Activated T-helper 1 cell treated with anti-CD3 and anti-CD28 coated beads, Interleukin-12 subunit alpha, Interleukin-12 subunit beta, Interleukin-2, Interleukin-4 antibody, amounts not matched to agents 30 ng/mL and 10 ng/mL and 1 ng/mL, durations not matched to agents 14 hours and 24 hours and 36 hours (primary cell): ENCODE data around the gene SLIT3. TPM values are rescaled to one million over a fixed set of nuclear protein-coding genes. Genes with fewer than 3 reads are reported as not detected.

Experiments
- DNase-seq: peaks from one replicate; pipeline ENCODE4 v3.0.0; 2021; ENCODE audit warnings: low spot score
- H3K27ac Mint-ChIP-seq: one replicate; pipeline ENCODE4 v1.8.0; 2021; ENCODE audit warnings: mild to moderate bottlenecking, mixed read lengths
- H3K27me3 Mint-ChIP-seq: one replicate; pipeline ENCODE4 v1.8.0; 2022; ENCODE audit warnings: mild to moderate bottlenecking, moderate library complexity, mixed read lengths; ENCODE audit not compliant: insufficient read depth
- H3K36me3 Mint-ChIP-seq: one replicate; pipeline ENCODE4 v1.8.0; 2021; ENCODE audit warnings: low read depth, mixed read lengths
- H3K4me1 Mint-ChIP-seq: one replicate; pipeline ENCODE4 v1.8.0; 2021; ENCODE audit warnings: low read depth, mixed read lengths
- H3K4me3 Mint-ChIP-seq: one replicate; pipeline ENCODE4 v1.8.0; 2021; ENCODE audit warnings: mild to moderate bottlenecking, moderate library complexity, mixed read lengths
- H3K9me3 Mint-ChIP-seq: one replicate; pipeline ENCODE4 v1.8.0; 2021; ENCODE audit warnings: mixed read lengths
- intact Hi-C: fragments of 100-400 bp; cut with micrococcal nuclease; formaldehyde crosslinking; loops from one replicate; pipeline ENCODE4 v1.15.1; 2024
- total RNA-seq: library from RNA; stranded (reverse); gene quantifications from 2 replicates; pipeline ENCODE4 v1.2.3, GENCODE V29; 2022

Gene SLIT3
- total RNA-seq, 1 donor from 2014 or later: 0.03 TPM

GRCh38 chr5:169041180-169041579 lies 259.8 kb downstream of the SLIT3 start:
- H3K27ac Mint-ChIP-seq: no peak overlapping the region
- H3K9me3 Mint-ChIP-seq: no peaks in the 10 kb centered on the region
- no peak for DNase-seq
- H3K4me1 Mint-ChIP-seq: no peaks in the 10 kb centered on the region
- intact Hi-C loops: no loop called here
- H3K27me3 Mint-ChIP-seq: peaks cover 3% of the 10 kb centered on the region
- no peaks in the 10 kb centered on the region for H3K36me3 Mint-ChIP-seq
- no peak overlapping the region for H3K4me3 Mint-ChIP-seq

GRCh38 chr5:169039592-169039991 lies 261.3 kb downstream of the SLIT3 start:
- peaks cover 5% of the 10 kb centered on the region for H3K27me3 Mint-ChIP-seq
- H3K36me3 Mint-ChIP-seq: no peaks in the 10 kb centered on the region
- no peak for DNase-seq
- H3K9me3 Mint-ChIP-seq: no peaks in the 10 kb centered on the region
- no peak overlapping the region for H3K4me3 Mint-ChIP-seq
- intact Hi-C loops: no loop called here
- no peak overlapping the region for H3K27ac Mint-ChIP-seq
- H3K4me1 Mint-ChIP-seq: no peaks in the 10 kb centered on the region

- DNase-seq: no peak
- intact Hi-C loops: no loop called here
- H3K27ac Mint-ChIP-seq: no peak overlapping the region
These were observed 263.5 kb downstream of the SLIT3 start for GRCh38 chr5:169037466-169037865.

GRCh38 chr5:169036079-169036805 lies 264.7 kb downstream of the SLIT3 start:
- H3K36me3 Mint-ChIP-seq: no peaks in the 10 kb centered on the region
- no peaks in the 10 kb centered on the region for H3K9me3 Mint-ChIP-seq
- peaks cover 5% of the 10 kb centered on the region for H3K27me3 Mint-ChIP-seq
- no peak overlapping the region for H3K4me3 Mint-ChIP-seq
- intact Hi-C loops: no loop called here
- H3K27ac Mint-ChIP-seq: no peak overlapping the region
- DNase-seq: no peak
- H3K4me1 Mint-ChIP-seq: no peaks in the 10 kb centered on the region

More at GRCh38 chr5:169037466-169037865, 263.5 kb downstream of the SLIT3 start:
- peaks cover 5% of the 10 kb centered on the region for H3K27me3 Mint-ChIP-seq
- no peaks in the 10 kb centered on the region for H3K9me3 Mint-ChIP-seq
- H3K4me3 Mint-ChIP-seq: no peak overlapping the region
- no peaks in the 10 kb centered on the region for H3K4me1 Mint-ChIP-seq
- H3K36me3 Mint-ChIP-seq: no peaks in the 10 kb centered on the region

- H3K27me3 Mint-ChIP-seq: peaks cover 11% of the 10 kb centered on the region
- no peak for DNase-seq
- H3K36me3 Mint-ChIP-seq: no peaks in the 10 kb centered on the region
- intact Hi-C loops: no loop called here
- no peaks in the 10 kb centered on the region for H3K9me3 Mint-ChIP-seq
- H3K4me3 Mint-ChIP-seq: no peak overlapping the region
- no peak overlapping the region for H3K27ac Mint-ChIP-seq
- no peaks in the 10 kb centered on the region for H3K4me1 Mint-ChIP-seq
These were observed 271.2 kb downstream of the SLIT3 start for GRCh38 chr5:169029661-169030274.

GRCh38 chr5:169029037-169029436 lies 271.9 kb downstream of the SLIT3 start:
- Mint-ChIP-seq H3K27me3 (peaks cover 11% of the 10 kb centered on the region), H3K36me3 (no peaks in the 10 kb centered on the region), H3K9me3 (no peaks in the 10 kb centered on the region), H3K4me3 (no peak overlapping the region), H3K4me1 (no peaks in the 10 kb centered on the region), H3K27ac (no peak overlapping the region)
- intact Hi-C loops: no loop called here
- DNase-seq: no peak

- DNase-seq: no peak
- Mint-ChIP-seq H3K9me3 (no peaks in the 10 kb centered on the region), H3K27me3 (peaks cover 11% of the 10 kb centered on the region), H3K27ac (no peak overlapping the region), H3K36me3 (no peaks in the 10 kb centered on the region), H3K4me3 (no peak overlapping the region), H3K4me1 (no peaks in the 10 kb centered on the region)
- intact Hi-C loops: no loop called here
These were observed 273.4 kb downstream of the SLIT3 start for GRCh38 chr5:169027501-169028061.

- H3K4me3 Mint-ChIP-seq: no peak overlapping the region
- intact Hi-C loops: no loop called here
These were observed 275.4 kb downstream of the SLIT3 start for GRCh38 chr5:169025491-169025890.

GRCh38 chr5:169024421-169024820 lies 276.5 kb downstream of the SLIT3 start:
- intact Hi-C loops: no loop called here
- H3K36me3 Mint-ChIP-seq: no peaks in the 10 kb centered on the region
- H3K4me1 Mint-ChIP-seq: no peaks in the 10 kb centered on the region
- peaks cover 8% of the 10 kb centered on the region for H3K27me3 Mint-ChIP-seq
- H3K4me3 Mint-ChIP-seq: no peak overlapping the region
- no peak for DNase-seq
- H3K9me3 Mint-ChIP-seq: no peaks in the 10 kb centered on the region
- no peak overlapping the region for H3K27ac Mint-ChIP-seq

More at GRCh38 chr5:169025491-169025890, 275.4 kb downstream of the SLIT3 start:
- Mint-ChIP-seq H3K27me3 (peaks cover 11% of the 10 kb centered on the region), H3K9me3 (no peaks in the 10 kb centered on the region), H3K4me1 (no peaks in the 10 kb centered on the region), H3K27ac (no peak overlapping the region), H3K36me3 (no peaks in the 10 kb centered on the region)
- no peak for DNase-seq

- intact Hi-C loops: no loop called here
- Mint-ChIP-seq H3K9me3 (no peaks in the 10 kb centered on the region), H3K4me3 (no peak overlapping the region), H3K27me3 (peaks cover 7% of the 10 kb centered on the region), H3K4me1 (no peaks in the 10 kb centered on the region), H3K27ac (no peak overlapping the region), H3K36me3 (no peaks in the 10 kb centered on the region)
- DNase-seq: no peak
These were observed 278.2 kb downstream of the SLIT3 start for GRCh38 chr5:169022718-169023117.

GRCh38 chr5:169020102-169020501 lies 280.8 kb downstream of the SLIT3 start:
- intact Hi-C loops: no loop called here
- Mint-ChIP-seq H3K36me3 (no peaks in the 10 kb centered on the region), H3K9me3 (no peaks in the 10 kb centered on the region), H3K4me3 (no peak overlapping the region), H3K27ac (no peak overlapping the region), H3K4me1 (no peaks in the 10 kb centered on the region), H3K27me3 (no peaks in the 10 kb centered on the region)
- DNase-seq: no peak

GRCh38 chr5:169018925-169019324 lies 282.0 kb downstream of the SLIT3 start:
- H3K27ac Mint-ChIP-seq: no peak overlapping the region
- H3K4me3 Mint-ChIP-seq: no peak overlapping the region
- H3K9me3 Mint-ChIP-seq: no peaks in the 10 kb centered on the region
- intact Hi-C loops: no loop called here
- DNase-seq: no peak
- no peaks in the 10 kb centered on the region for H3K36me3 Mint-ChIP-seq
- H3K27me3 Mint-ChIP-seq: peaks cover 5% of the 10 kb centered on the region
- no peaks in the 10 kb centered on the region for H3K4me1 Mint-ChIP-seq

GRCh38 chr5:169015991-169016390 lies 284.9 kb downstream of the SLIT3 start:
- no peak overlapping the region for H3K4me3 Mint-ChIP-seq
- peaks cover 5% of the 10 kb centered on the region for H3K27me3 Mint-ChIP-seq
- DNase-seq: no peak
- no peak overlapping the region for H3K27ac Mint-ChIP-seq
- no peaks in the 10 kb centered on the region for H3K36me3 Mint-ChIP-seq
- H3K9me3 Mint-ChIP-seq: no peaks in the 10 kb centered on the region
- no peaks in the 10 kb centered on the region for H3K4me1 Mint-ChIP-seq
- intact Hi-C loops: no loop called here
